OCI-LY1 (cell line): Measurements from ENCODE around the gene VGF.
A peak's percentile ranks its signal among the peaks of the same experiment; 100 is the strongest.

ENCODE experiments used
- H2AFZ ChIP-seq: fragments of 200-600 bp; sonication (generic), shearing (Covaris generic); 2 replicates; pipeline ENCODE4 v1.6.0; 2014; ENCODE audit warnings: antibody characterized with exemption, mild to moderate bottlenecking, low read length
- H3F3A ChIP-seq: fragments of 200-600 bp; sonication (generic), shearing (Covaris generic); 2 replicates; pipeline ENCODE4 v1.6.0; 2014; ENCODE audit warnings: mild to moderate bottlenecking, antibody characterized with exemption, low read length, moderate library complexity; ENCODE audit not compliant: insufficient read depth
- H3K27ac ChIP-seq: fragments of 200-600 bp; sonication (generic); 2 replicates; pipeline ENCODE4 v1.5.1; 2014; ENCODE audit warnings: low read length, mixed run types, mild to moderate bottlenecking, low read depth; ENCODE audit not compliant: poor library complexity, severe bottlenecking
- H3K27me3 ChIP-seq: fragments of 200-600 bp; sonication (generic); 2 replicates; pipeline ENCODE4 v1.6.0; 2014; ENCODE audit warnings: antibody characterized with exemption, mild to moderate bottlenecking, low read length, moderate library complexity; ENCODE audit not compliant: insufficient read depth
- H3K36me3 ChIP-seq: fragments of 200-600 bp; sonication (generic); 2 replicates; pipeline ENCODE4 v1.6.1; 2014; ENCODE audit warnings: mild to moderate bottlenecking, antibody characterized with exemption, low read length, moderate library complexity, mixed read lengths; ENCODE audit not compliant: insufficient read depth
- H3K4me1 ChIP-seq: fragments of 200-600 bp; sonication (generic); 2 replicates; pipeline ENCODE4 v1.5.1; 2014; ENCODE audit warnings: mild to moderate bottlenecking, low read length, moderate library complexity; ENCODE audit not compliant: insufficient read depth, severe bottlenecking
- H3K4me2 ChIP-seq: fragments of 200-600 bp; sonication (generic), shearing (Covaris generic); 2 replicates; pipeline ENCODE4 v1.6.1; 2014; ENCODE audit warnings: low read length
- H3K4me3 ChIP-seq: fragments of 200-600 bp; sonication (generic); 2 replicates; pipeline ENCODE4 v1.5.1; 2014; ENCODE audit warnings: low read length, low read depth, mild to moderate bottlenecking, mixed read lengths; ENCODE audit not compliant: poor library complexity, severe bottlenecking
- H3K79me2 ChIP-seq: fragments of 200-600 bp; shearing (Covaris generic); 2 replicates; pipeline ENCODE4 v1.6.1; 2016; ENCODE audit warnings: mixed run types, low read length, mixed read lengths; ENCODE audit not compliant: insufficient read depth
- H3K9ac ChIP-seq: fragments of 200-600 bp; sonication (generic), shearing (Covaris generic); 2 replicates; pipeline ENCODE4 v1.6.1; 2014; ENCODE audit warnings: mild to moderate bottlenecking, low read length, mixed read lengths
- H3K9me2 ChIP-seq: fragments of 200-600 bp; sonication (generic), shearing (Covaris generic); 2 replicates; pipeline ENCODE4 v1.6.1; 2014; ENCODE audit warnings: low read depth, mild to moderate bottlenecking, low read length, mixed read lengths
- H3K9me3 ChIP-seq: fragments of 200-600 bp; shearing (Covaris generic); 2 replicates; pipeline ENCODE4 v1.6.1; 2014; ENCODE audit warnings: low read length, mixed read lengths
- H4K20me1 ChIP-seq: fragments of 200-600 bp; sonication (generic), shearing (Covaris generic); 2 replicates; pipeline ENCODE4 v1.6.0; 2016; ENCODE audit warnings: mild to moderate bottlenecking, low read length; ENCODE audit not compliant: insufficient read depth
- CTCF ChIP-seq: fragments of 200-600 bp; sonication (generic), shearing (Covaris generic); IDR thresholded peaks from 2 replicates; pipeline ENCODE4 v1.5.1; 2017; ENCODE audit warnings: mild to moderate bottlenecking, antibody characterized with exemption, low read length, moderate library complexity, mixed read lengths
- EZH2 ChIP-seq: fragments of 200-600 bp; sonication (generic), shearing (Covaris generic); IDR thresholded peaks from 2 replicates; pipeline ENCODE4 v1.8.0; 2017; ENCODE audit warnings: borderline replicate concordance, mixed run types, mild to moderate bottlenecking, antibody characterized with exemption, low read length, moderate library complexity, mixed read lengths

Gene VGF

GRCh38 chr7:101165075-101165957, at the start of gene VGF:
TSS of gene VGF (minus strand) at chr7:101165569. CDS start at chr7:101164843, 726 bp downstream.
- Histone ChIP-seq H3K4me1 (peaks cover 21% of the 10 kb centered on the region), H2AFZ (no peak within 1 kb of the TSS)

GRCh38 chr7:101212014-101212413, 46.6 kb upstream of the VGF start:
- Histone ChIP-seq H3K79me2 (no peaks in the 10 kb centered on the region), H3K9me3 (no peaks in the 10 kb centered on the region), H3K27ac (no peak overlapping the region), H2AFZ (no peak overlapping the region), H3K9me2 (no peaks in the 10 kb centered on the region), H3K4me1 (peaks cover 14% of the 10 kb centered on the region), H3K9ac (no peak overlapping the region), H4K20me1 (no peaks in the 10 kb centered on the region), H3K4me2 (no peak overlapping the region), H3F3A (no peaks in the 10 kb centered on the region), H3K4me3 (no peak overlapping the region), H3K27me3 (no peaks in the 10 kb centered on the region), H3K36me3 (no peaks in the 10 kb centered on the region)
- peak; percentile 16; the same call in 1 of the 2 replicates for TF ChIP-seq CTCF
- no peak for TF ChIP-seq EZH2

More at GRCh38 chr7:101165075-101165957, at the start of gene VGF:
- Histone ChIP-seq H3K4me3 (no peak within 1 kb of the TSS), H3K9me2 (no peaks in the 10 kb centered on the region), H3F3A (no peaks in the 10 kb centered on the region; the same call in 1 of the 2 replicates), H3K79me2 (no peaks in the 10 kb centered on the region), H3K4me2 (peak within 1 kb of the TSS; percentile 46), H4K20me1 (no peaks in the 10 kb centered on the region), H3K27me3 (no peaks in the 10 kb centered on the region; the same call in 1 of the 2 replicates), H3K9me3 (no peaks in the 10 kb centered on the region), H3K27ac (no peak within 1 kb of the TSS), H3K36me3 (no peaks in the 10 kb centered on the region), H3K9ac (no peak within 1 kb of the TSS)
- TF ChIP-seq EZH2 (no peak), CTCF (no peak)

- peaks cover 9% of the 10 kb centered on the region for H3K4me1 ChIP-seq
- H2AFZ ChIP-seq = no peak overlapping the region
- no peak overlapping the region for H3K4me3 ChIP-seq
- H3K9ac ChIP-seq = no peak overlapping the region
- H3K36me3 ChIP-seq = no peaks in the 10 kb centered on the region
- H4K20me1 ChIP-seq = no peaks in the 10 kb centered on the region
- no peaks in the 10 kb centered on the region for H3K79me2 ChIP-seq
- H3K9me3 ChIP-seq = no peaks in the 10 kb centered on the region
- H3K4me2 ChIP-seq = no peak overlapping the region
- H3K9me2 ChIP-seq = no peaks in the 10 kb centered on the region
- H3K27ac ChIP-seq = no peak overlapping the region
- no peaks in the 10 kb centered on the region for H3F3A ChIP-seq
- H3K27me3 ChIP-seq = no peaks in the 10 kb centered on the region
- TF ChIP-seq CTCF (no peak), EZH2 (no peak)
Measured at GRCh38 chr7:101211501-101211900, 46.1 kb upstream of the VGF start.
